ENCODE measurements around the gene ATP1B3.
"Not testable (repeated sequence)": the region's sequence is repeated elsewhere in the genome, so short reads cannot be mapped to it uniquely, and the experiment has no call there.

Gene ATP1B3

DNA sequence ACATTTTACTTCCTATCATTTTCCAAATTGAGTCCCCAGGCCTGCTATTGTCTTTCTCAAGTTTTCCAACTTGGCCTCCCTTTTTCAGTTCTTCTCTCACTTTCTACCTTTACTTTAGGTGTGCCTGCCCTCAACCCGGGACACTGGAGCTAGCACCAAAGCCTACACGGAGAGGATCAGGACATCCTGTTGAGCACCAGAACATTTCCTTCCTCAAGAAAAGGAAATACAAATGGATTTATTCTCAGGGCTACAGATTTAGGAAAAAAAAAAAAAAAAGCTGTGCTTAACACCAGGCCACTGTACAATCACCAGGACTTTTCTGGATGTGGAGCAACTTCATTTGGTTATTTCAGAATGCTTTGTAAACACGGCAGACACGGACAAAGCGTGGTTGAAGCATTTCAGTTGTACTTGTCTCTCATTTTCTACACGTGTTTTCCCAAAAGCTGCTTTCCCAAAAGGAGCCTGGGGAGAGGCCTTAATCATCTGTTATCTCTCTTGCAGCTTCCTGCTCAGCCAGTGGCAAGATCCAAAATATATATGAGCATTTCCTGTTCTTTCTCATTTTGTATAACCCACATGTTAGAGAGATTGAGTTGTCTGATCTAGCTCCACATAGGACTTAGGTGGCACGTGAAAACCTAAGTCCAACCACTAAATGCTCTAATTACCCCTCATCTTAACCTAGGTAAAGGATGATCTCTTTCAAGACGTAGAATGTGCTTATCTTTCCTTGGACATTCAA lies 15.5 kb upstream of the ATP1B3 start:
- no peak for DNase-seq

DNA sequence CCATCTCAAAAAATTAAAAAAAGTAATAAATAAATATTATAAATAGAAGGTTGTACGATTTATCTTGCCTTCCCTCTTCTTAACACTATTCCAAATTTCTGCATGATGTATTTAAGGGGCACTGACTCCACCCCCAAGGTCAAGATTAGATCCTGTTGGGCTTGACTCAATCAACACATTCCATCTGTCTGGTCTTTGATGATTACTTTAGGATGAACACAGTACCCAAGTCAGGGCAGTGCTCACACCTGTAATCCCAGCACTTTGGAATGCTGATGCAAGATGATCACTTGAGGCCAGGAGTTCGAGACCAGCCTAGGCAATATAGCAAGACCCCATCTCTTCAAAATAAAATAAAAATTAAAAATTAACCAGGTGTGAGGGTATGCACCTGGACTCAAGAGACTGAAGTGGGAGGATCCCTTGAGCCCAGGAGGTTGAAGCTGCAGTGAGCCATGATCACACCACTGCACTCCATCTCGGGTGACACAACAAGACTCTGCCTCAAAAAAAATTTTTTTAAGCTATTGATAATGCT lies 14.1 kb upstream of the ATP1B3 start:
- DNase-seq, result no peak

DNA sequence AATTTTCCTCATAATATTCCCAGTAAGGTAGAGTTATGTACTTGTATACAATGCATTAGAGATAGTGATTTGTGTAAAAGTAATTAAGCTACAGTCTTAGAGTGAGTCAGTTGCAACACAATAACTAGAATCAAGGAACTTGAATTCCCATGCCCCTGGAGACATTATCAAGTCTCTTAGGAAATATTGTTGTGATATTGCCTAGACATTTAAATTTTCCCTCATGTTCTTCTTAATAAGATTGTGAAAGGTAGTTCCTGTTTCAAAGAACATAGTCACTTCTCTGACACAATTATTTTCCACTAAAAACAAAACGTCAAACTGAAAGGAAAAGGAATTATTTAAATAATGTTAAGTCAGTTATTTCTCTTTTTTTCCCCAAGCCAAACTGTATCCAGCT lies 13.0 kb upstream of the ATP1B3 start:
- no peak for DNase-seq

DNA sequence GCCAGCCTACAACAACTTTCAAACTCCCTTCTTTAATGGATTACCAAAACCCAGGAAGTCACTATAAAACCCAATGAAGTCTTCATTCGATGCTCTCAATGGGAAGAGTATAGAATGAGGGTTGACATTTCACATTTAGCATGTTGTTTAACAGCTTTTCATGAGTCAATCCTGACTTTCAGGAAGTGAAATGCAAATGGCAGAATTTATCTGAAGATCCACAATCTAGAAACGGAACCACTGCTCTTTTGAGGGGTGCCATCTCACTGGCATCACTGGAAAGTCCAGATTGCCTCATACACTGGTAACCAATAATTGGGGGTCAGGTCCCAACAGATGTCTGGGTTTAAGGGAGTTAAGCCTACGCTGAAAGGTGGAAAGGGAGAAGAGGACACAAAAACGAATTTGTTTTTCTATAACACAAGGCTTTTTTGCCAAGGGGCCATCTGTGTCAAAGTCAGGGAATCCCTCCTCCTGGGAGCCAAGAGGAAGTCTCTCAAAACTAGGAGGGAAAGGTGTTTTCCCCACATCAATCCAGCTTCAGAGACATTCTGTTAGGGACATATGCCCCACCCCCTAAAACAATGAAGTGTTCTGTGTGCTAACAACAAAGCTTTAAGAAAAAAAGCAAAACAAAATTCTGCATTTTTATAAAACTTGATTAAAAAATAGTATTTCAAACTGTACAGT lies 12.0 kb upstream of the ATP1B3 start:
- DNase-seq, result no peak

DNA sequence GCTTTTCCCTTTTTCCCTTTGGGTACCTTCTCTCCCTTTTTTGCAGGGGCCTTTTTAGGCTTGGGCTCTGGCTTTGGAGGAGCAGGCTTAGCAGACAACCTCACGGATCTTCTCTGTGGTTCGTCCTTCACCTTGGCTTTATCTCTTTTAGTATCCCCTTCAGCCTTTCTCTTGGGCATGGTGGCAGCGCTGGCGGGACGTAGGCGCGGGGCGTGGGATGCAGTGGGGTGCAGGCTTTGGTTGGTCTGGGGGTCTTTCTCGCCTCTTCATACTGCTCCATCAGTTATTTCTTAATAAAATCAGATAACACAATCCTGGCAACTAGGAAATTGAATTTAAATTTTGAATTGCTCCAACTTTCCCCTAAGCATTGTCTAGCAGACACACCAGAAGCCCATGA lies 11.3 kb upstream of the ATP1B3 start:
- DNase-seq, result no peak

DNA sequence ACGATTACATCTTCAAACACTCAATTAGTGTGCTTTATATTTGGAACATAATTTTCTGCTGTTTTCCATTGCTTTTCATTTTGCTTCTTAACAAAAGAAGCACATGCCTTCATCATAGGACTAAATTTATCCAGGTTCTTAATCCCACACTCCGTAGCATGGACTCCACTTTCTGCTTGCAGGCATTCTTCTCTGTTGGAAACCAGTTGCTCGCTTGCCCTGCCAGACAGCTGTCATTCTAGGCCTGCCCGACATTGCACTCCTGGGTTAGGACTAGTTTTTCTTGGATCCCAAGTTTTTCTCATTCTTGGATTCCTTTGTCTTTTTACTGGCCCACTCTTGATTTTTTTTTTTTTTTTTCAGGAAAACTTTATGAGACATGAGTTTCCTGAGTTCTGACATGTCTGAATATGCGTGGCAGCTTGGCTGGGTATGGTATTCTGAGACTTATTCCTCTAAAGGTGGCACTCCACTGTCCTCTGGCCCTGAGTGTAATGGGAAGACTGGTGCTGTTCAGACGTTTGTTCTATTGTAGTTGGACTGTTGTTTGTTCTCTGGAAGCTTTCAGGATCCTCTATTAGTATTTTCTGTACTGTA lies 6.3 kb upstream of the ATP1B3 start:
- no peak for DNase-seq

DNA sequence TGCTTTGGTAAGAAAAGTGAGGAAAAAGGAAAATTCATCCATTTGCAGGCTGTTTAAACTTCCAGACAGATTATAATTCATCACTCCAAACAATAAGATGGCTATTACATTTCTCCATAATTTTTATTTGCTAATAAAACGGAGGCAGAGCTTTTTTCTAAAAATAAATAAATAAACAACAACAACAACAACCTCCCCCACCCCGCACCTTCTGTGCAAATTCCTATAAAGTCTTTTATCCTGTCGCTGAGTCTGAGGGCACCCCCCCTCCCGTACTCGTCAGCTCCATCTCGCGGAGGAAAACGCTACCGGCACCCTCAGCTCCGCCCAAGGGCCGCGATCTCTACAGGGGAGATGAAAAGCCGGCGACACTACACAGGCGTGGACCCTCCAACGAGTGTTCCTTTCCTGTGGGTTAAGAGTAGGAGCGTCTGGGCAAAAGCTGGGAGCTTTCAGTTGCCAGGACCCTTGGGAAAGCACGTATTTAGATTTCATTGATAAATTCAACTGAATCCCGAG lies 1.0 kb upstream of the ATP1B3 start:
- DNase-seq, result peak; percentile 78

DNA sequence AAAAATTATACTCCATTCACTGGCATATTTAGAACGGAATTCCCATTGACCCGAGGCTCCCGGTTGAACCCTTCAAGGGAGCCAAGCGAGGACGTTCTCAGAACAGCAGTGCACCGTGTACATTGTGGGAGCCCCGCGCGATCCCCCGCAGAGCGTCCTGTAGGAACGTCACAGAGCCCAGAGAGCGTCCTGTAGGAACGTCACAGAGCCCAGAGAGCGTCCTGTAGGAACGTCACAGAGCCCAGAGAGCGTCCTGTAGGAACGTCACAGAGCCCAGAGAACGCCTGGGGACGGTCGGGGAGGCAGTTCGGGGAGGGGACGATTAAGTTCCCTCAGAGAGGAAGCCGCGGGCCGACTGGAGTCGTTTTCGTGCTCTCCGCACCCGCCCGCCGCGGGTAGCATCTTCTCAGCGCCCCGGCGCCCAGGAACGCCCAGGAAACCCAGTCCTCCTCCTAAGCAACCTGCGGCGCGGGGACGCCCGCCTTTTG lies 506 bp upstream of the ATP1B3 start:
- DNase-seq, result no peak

DNA sequence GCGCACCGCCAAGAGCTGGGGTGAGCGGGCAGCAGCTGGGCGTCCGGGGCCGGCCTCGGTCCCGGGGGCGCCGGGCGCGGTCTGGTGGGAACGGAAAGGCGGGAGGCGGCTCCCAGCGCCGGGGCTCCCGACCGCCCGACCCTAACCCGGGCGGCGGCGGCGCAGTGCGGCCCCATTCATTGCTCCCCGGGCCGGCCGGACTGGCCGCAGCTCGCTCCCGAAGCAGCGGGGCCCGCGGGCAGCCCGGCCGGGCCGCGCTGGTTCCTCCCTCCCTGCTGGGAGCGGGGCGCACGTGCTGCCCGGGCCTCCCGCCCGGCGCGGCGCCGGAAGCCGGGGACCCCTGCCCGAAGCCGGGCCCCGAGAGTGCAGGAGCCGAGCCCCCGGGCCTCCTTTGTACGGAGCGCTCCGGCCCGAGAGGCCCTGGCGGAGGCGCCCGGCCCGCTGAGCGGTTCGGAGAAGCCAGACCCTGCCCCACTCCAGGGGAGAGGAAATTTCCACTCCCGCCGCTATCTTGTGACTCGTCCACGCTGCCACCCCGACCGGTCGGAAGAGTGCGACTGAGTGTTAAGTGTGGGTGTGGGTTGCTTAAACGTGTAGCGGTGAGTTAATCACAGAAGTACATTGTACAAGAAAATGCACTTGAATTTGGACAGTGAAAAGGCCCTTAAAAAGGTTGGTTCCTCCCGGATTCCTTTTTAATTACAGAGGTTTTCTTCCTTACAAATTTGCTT lies 613 bp downstream of the ATP1B3 start:
- DNase-seq, result no peak

DNA sequence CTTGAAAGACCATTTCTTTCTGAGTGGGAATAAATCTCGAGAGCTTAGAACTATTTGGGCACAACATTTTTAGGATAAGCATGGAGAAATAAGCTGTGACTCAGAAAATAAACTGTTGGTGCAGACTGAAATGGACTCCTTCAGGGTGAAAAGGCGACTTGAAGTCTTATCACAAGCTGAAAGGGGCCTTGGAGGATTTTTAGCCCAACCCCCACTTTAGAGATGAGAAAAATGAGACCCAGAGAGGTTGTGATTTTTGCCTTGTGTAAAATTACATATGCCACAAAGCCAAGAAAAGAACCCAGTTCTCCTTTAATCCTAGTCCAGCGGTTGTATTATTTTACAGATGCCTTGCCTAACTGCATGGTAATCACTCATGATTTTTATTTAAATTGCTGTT lies 1.5 kb downstream of the ATP1B3 start:
- no peak for DNase-seq

DNA sequence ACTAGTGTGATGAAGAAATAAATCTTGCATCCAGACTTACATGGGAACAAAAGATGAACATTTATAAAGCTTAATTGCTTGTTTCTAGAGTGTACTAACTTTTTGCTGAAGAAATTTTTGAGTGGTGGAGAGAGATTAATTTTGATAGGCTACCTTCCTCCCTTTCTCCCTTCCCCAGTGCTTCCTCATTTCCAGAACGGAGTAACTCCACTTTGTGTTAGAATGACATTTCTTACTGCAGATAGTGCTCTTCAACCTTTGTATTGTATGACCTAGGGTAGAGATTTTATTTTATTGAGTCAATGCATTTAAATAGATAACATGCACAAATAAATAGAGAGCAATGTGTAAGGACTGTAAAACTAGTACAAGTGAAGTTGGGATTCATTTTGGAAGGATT lies 1.9 kb downstream of the ATP1B3 start:
- DNase-seq, result no peak

DNA sequence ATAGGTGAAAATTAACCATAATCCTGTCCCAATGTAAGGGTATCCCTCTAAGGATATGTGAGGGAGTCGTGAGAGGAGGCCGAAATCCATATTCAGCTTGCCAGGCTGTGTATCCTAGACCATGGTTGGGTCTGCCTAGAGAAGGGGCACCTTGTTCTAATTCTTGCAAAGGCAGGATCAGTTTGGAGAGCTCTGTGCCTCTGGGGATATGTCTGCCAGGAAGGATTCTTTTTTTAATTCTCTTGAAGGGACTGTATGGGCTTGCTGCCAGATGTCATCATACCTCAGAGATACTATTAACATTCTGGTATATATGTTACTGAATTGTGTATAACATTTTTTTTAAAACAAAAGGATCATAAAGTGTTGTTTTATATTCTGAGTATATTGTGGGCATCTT lies 2.4 kb downstream of the ATP1B3 start:
- DNase-seq, result no peak

DNA sequence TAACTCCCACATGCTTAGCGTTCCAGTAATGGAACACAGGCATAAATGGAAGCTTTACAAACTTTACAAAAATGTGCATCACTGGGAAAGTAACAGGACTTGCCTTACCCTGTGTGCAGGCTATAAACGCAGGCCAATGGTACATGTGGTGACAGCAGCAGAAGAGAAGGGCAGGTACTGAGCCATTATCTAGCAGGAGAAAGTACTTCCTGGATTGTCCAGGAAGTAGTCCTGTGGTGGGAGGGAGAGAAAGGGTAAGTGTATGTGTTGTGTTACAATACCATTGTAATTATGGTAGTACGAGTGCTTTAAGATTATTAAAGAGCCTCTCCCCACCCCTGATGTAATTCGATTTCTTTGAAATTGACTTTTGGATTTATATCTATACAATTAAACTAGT lies 5.3 kb downstream of the ATP1B3 start:
- DNase-seq, result no peak

DNA sequence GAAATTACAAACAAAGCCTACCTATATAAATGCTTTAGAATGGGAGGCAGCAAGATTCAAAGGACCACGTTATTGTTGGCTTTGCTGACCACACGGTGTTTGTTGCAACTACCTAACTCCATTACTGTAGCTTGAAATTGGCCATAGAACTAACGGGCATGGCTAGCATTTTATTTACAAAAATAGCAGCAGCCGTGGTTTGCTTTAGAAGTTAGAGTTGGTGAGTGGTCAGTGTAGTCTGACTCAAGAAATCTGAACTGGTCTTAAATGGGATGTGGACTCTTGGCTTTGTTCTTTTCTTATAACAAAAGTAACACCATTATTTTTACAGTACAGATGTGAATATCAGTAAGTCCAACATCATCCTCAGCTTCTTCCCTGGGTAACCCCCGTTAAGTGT lies 10.6 kb downstream of the ATP1B3 start:
- no peak for DNase-seq

DNA sequence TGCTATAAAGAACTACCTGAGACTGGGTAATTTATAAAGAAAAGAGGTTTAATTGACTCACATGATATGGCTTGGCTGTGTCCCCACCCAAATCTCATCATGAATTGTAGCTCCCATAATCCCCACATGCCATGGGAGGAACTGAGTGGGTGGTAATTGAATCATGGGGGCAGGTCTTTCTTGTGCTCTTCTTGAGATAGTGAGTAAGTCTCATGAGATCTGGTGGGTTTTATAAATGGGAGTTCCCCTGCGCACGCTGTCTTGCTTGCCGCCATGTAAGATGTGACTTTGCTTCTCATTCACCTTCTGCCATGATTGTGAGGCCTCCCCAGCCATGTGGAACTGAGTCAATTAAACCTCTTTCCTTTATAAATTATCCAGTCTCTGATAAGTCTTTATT lies 12.1 kb downstream of the ATP1B3 start:
- DNase-seq, result not testable (repeated sequence)

DNA sequence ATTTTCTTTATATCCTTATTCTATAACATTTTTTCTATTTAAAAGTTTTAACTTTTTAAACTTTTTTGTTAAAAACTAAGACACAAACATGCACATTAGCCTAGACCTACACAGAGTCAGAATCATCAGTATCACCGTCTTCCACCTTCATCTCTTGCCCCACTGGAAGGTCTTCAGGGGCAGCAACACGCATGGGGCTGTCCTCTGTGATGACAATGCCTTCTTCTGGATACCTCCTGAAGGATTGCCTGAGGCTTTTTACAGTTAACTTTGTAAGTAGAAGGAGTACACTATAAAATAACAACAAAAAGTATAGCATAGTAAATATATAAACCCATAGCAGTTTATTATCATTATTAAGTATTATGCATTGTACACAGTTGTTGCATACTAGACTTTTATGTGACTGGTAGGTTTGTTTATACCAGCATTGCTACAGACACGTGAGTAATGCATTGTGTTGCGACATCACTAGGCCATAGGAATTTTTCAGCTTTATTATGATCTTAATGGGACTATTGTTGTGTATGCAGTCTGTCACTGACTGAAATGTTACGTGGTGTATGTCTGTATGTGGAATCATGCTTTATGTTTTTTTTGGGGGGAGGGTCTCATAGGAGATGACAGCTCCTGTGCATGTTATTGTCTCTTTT lies 18.2 kb downstream of the ATP1B3 start:
- DNase-seq, result no peak

DNA sequence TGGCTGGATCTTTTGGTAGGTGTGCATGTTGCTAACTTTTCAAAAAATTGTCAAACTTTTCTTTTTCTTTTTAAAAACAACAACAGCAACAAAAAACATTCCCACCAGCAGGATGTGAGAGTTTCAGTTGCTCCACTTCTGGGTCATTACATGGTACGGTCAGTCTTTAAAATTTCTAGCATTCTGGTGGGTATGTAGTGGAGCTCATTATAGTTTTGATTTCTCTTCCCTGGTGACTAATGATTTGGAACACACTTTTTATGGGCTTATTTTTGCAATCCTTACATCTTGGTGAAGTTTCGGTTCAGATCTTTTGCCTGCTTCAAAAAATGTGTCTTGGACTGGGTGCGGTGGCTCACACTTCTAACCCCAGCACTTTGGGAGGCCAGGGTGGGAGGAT lies 19.3 kb downstream of the ATP1B3 start:
- DNase-seq, result no peak

DNA sequence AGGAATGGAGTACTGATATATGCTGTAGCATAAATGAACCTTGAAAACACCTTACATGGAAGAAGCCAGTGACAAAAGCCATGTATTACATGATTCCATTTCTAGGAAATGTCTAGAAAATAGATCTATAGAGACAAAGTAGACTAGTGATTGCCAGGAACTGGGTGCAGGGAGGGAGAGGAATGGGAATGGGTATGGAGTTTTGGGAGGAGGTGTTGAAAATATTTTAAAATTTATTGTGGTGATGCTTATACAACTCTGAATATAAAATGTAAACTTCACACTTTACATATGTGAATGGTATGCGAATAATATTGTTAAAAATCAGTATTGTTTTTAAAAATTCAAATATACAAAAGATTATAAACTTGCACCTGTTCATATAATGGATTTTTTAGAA lies 22.5 kb downstream of the ATP1B3 start:
- DNase-seq, result no peak

DNA sequence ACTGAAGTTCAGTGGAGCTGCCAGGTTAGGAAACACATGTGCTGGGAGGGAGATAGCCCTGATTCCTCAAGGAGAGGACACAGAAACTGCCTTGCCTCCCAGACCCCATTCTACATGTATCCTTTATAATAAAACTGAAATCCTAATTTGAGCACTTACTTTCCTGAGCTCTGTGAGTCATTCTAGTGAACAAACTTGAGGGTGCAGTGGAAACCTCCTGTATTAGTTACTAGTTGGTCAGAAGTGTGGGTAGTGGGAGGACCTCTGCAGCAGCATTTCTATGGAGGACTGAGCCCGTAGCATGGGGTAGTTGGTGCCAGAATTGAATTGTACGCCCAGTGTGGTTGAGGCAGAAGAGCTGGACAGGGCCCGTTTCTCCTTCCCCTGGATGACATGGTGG lies 23.9 kb downstream of the ATP1B3 start:
- DNase-seq, result no peak

DNA sequence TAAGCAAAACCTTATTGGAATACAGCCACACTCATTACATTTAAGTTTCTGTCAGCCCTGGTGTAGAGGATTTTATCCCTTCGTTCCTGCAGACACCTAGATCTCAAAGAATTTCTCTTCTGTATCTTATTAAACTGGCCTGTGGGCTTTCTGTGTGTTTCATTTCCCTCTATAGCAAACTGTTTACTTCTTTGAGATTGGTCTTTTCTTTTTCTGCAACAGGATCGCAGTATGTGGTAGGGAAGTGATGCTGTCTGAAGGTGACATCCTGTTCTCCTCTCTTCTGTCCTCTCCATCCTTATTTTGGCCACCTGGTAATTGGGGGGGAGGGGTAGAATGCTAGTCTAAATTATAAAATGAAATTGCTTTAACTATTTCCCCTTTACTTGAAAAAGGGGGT lies 25.5 kb downstream of the ATP1B3 start:
- DNase-seq, result no peak

DNA sequence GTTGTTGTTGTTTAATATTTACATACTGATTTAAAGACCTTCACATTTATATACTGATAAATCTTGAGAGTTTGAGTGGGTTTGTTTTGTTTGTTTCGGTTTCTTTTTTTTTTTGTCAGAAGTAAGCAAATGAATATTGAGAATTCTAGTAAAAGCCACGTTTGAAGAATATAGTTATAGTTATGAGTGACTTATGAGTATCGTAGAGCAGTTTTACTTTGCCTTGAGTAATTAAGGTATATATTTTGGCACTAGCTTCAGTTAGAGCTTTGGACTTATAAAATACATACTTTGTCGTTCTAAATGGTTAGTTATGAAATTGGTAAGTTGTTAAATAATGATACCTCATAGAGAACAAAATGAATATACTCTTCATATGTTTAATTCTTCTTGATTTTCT lies 27.8 kb downstream of the ATP1B3 start:
- no peak for DNase-seq

DNA sequence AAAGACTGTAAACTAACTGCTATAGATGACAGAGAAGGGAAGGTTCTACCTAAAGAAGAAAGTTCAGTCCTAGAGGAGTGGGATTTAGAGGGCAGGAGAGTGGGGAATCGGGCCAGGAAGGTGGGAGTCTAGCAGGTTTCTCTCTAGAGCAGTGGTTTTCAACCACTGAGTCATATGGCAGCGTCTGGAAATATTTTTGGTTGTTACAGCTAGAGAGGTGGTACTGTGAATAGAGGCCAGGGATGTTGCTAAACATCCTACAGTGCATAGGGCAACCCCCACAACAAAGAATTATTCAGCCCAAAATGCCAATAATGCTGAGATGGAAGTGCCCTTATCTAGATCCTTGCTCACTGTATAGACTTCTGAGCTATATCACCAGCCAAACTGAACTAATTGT lies 28.7 kb downstream of the ATP1B3 start:
- DNase-seq, result no peak

DNA sequence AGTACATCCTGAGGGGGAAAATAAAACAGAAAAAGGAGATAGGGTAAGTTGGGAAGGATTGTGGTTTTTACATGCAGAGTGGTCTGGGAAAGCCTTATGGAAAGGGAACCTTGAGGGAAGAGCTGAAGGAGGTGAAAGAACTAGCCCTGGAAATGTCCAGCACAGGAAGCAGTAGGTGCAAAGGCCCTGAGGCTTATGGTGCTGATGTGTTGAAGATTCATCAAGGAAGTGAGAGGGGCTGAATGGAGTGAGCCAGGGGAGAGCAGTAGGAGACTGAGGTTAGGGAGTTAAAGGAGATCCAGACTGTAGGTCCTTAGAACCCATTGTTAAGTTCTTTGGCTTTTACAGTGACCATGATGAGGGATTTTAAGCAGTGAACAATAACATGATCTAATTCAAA lies 33.0 kb downstream of the ATP1B3 start:
- no peak for DNase-seq
